ENCODE data around the gene ROCK2. TPM values are rescaled to one million over a fixed set of nuclear protein-coding genes. Genes with fewer than 3 reads are reported as not detected.

ROCK2 gene
- total and polyA plus RNA-seq, 4 donors = 5.3 to 31.0 (median 12.2) TPM

DNA sequence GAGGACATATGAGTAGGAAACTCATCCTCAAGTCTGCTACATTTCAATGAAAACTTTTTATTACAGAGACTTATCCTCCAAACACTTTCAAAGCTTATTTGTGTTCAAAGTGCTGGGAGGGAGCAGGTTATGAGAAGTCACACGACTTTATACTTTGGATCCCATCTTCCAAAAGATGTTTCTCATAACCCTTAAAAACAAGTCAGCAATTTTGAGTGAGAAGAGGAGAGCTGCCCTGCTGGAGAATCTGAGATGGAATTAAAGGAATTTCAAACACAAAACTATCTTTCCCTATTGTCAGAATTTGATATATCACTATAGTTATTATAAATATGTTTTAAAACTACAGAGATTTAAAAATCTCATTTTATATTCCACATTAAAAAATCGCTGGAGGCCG lies 45.8 kb downstream of the ROCK2 start:
- Histone ChIP-seq H3K9me3 (ENCODE audit: control insufficient read depth in 4 of 4, low read length in 3 of 4) (no peaks in the 10 kb centered on the region), H3K27me3 (ENCODE audit: control insufficient read depth in 4 of 4, insufficient read depth in 4 of 4, low read length in 3 of 4) (no peaks in the 10 kb centered on the region), H3K9ac (ENCODE audit: low read depth in 1 of 2, low read length in 2 of 2) (no peak overlapping the region), H3K36me3 (ENCODE audit: control insufficient read depth in 4 of 4, insufficient read depth in 3 of 4, low read depth in 1 of 4, low read length in 3 of 4) (no peaks in the 10 kb centered on the region), H3K4me1 (ENCODE audit: control insufficient read depth in 4 of 4, insufficient read depth in 4 of 4, low read length in 3 of 4) (peaks cover 0 to 4% (median 0%) of the 10 kb centered on the region in 4 donors), H3K4me3 (ENCODE audit: low read depth in 1 of 3, low read length in 3 of 3) (no peak overlapping the region), H3K27ac (ENCODE audit: low read depth in 1 of 2, low read length in 2 of 2) (no peak overlapping the region)
- DNase-seq (ENCODE audit: low spot score) = no peak
- no peak for TF ChIP-seq RXRA (IDR thresholded peaks at IDR 0.05)
- WGBS = 50% methylated on average over 3 of the region's 3 CpGs

DNA sequence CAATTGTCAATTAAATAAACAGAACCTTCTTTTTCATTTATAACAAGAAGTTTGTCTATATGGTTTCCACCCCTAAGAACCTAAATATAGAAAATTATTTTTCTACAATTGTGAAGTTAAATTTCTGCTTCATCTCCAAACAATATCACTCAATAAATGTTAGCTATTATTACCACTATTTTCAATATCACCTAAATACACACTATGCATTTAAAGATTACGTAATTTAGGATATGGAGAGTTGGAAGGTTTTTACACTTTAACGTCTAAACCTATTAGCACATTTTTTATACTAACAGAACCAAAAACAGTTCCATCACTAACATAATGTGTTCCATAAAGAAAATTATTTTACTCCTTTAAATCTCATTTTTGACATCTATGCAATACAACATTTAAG lies 48.0 kb downstream of the ROCK2 start:
- WGBS = 86% methylated on average over 2 of the region's 2 CpGs
- Histone ChIP-seq H3K27ac (ENCODE audit: low read depth in 1 of 2, low read length in 2 of 2) (no peak overlapping the region), H3K36me3 (ENCODE audit: control insufficient read depth in 4 of 4, insufficient read depth in 3 of 4, low read depth in 1 of 4, low read length in 3 of 4) (no peaks in the 10 kb centered on the region), H3K27me3 (ENCODE audit: control insufficient read depth in 4 of 4, insufficient read depth in 4 of 4, low read length in 3 of 4) (no peaks in the 10 kb centered on the region), H3K9me3 (ENCODE audit: control insufficient read depth in 4 of 4, low read length in 3 of 4) (no peaks in the 10 kb centered on the region), H3K4me3 (ENCODE audit: low read depth in 1 of 3, low read length in 3 of 3) (no peak overlapping the region), H3K9ac (ENCODE audit: low read depth in 1 of 2, low read length in 2 of 2) (no peak overlapping the region), H3K4me1 (ENCODE audit: control insufficient read depth in 4 of 4, insufficient read depth in 4 of 4, low read length in 3 of 4) (peaks cover 0 to 4% (median 1%) of the 10 kb centered on the region in 4 donors)
- TF ChIP-seq YY1 (IDR thresholded peaks at IDR 0.05) (no peak), HNF4A (conservative IDR thresholded peaks at IDR 0.05) (no peak), GABPA (IDR thresholded peaks at IDR 0.05 in 1 of 2, conservative IDR thresholded peaks at IDR 0.05 in 1 of 2) (no peak), TAF1 (conservative IDR thresholded peaks at IDR 0.05) (no peak), FOXA2 (IDR thresholded peaks at IDR 0.05) (no peak), NR2F2 (IDR thresholded peaks at IDR 0.05) (no peak)
- TF ChIP-seq, protein P1, sequence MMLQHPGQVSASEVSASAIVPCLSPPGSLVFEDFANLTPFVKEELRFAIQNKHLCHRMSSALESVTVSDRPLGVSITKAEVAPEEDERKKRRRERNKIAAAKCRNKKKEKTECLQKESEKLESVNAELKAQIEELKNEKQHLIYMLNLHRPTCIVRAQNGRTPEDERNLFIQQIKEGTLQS (IDR thresholded peaks at IDR 0.05) = no peak
- DNase-seq (ENCODE audit: low spot score) = no peak

DNA sequence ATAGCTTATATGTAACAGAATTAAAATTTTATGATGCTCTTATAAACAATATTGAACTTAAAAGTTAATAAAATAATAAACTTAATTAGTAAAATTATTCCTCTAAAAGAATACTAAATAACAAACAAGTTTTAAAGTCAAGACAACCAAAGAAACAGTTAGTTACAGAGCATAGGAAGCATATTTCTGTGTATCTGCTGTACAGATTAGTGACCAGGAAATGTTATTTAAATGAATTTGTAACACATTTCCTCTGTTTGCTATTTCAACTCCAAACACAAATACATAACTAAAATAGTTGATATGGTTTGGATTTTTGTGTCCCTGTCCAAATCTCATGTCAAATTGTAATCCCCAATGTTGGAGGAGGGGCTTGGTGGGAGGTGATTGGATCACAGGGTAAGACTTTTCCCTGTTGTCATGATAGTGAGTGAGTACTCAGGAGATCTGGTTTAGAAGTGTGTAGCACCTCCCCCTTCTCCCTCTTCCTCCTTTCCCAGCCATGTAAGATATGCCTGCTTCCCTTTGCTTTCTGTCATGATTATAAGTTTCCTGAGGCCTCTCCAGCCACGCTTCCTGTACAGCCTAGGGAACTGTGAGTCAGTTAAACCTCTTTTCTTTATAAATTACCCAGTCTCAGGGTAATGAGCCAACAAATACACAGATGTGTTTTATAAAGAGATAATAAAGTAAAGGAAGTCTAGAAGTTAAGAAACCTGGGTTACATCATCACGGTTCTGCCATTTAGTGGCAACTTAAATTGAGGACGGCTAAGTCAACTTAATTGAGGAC lies 51.8 kb downstream of the ROCK2 start:
- peaks cover 0 to 2% (median 0%) of the 10 kb centered on the region in 4 donors for H3K4me1 ChIP-seq (ENCODE audit: control insufficient read depth in 4 of 4, insufficient read depth in 4 of 4, low read length in 3 of 4)
- no peak for DNase-seq (ENCODE audit: low spot score)
- no peaks in the 10 kb centered on the region for H3K27me3 ChIP-seq (ENCODE audit: control insufficient read depth in 4 of 4, insufficient read depth in 4 of 4, low read length in 3 of 4)
- 84% methylated on average over 3 of the region's 3 CpGs for WGBS
- no peaks in the 10 kb centered on the region for H3K9me3 ChIP-seq (ENCODE audit: control insufficient read depth in 4 of 4, low read length in 3 of 4)
- no peak for TF ChIP-seq FOXA2 (IDR thresholded peaks at IDR 0.05)
- TF ChIP-seq, protein P2, sequence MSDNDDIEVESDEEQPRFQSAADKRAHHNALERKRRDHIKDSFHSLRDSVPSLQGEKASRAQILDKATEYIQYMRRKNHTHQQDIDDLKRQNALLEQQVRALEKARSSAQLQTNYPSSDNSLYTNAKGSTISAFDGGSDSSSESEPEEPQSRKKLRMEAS (IDR thresholded peaks at IDR 0.05) = no peak
- TF ChIP-seq, protein P1 (IDR thresholded peaks at IDR 0.05) = no peak
- H3K4me3 ChIP-seq (ENCODE audit: low read depth in 1 of 3, low read length in 3 of 3) = no peak overlapping the region
- H3K9ac ChIP-seq (ENCODE audit: low read depth in 1 of 2, low read length in 2 of 2) = no peak overlapping the region
- H3K27ac ChIP-seq (ENCODE audit: low read depth in 1 of 2, low read length in 2 of 2) = peak overlapping the region in 1 of 2 donors; percentile 16
- H3K36me3 ChIP-seq (ENCODE audit: control insufficient read depth in 4 of 4, insufficient read depth in 3 of 4, low read depth in 1 of 4, low read length in 3 of 4) = no peaks in the 10 kb centered on the region

DNA sequence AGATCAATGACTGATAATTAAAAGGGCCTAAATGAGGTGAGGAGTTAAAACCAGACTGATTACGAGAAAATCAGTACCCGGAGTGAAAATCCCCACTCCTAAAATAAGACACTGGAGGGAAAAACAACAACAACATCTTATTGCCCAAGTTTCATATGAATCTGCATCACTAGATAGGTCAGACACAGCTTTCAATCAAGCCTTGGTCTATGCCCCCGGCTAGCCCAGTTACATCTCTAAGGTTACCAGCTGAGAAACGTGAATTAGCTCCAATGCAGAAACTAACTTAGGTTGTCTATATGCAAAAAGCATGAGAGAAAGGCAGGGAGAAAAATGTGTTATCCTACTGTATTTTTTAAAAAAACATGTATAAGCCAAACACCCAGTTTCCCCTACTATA lies 53.7 kb downstream of the ROCK2 start:
- H3K4me3 ChIP-seq (ENCODE audit: low read depth in 1 of 3, low read length in 3 of 3) = no peak overlapping the region
- no peak overlapping the region for H3K9ac ChIP-seq (ENCODE audit: low read depth in 1 of 2, low read length in 2 of 2)
- no peak for DNase-seq (ENCODE audit: low spot score)
- peaks cover 0 to 2% (median 0%) of the 10 kb centered on the region in 4 donors for H3K36me3 ChIP-seq (ENCODE audit: control insufficient read depth in 4 of 4, insufficient read depth in 3 of 4, low read depth in 1 of 4, low read length in 3 of 4)
- peaks cover 0 to 2% (median 0%) of the 10 kb centered on the region in 4 donors for H3K4me1 ChIP-seq (ENCODE audit: control insufficient read depth in 4 of 4, insufficient read depth in 4 of 4, low read length in 3 of 4)
- H3K9me3 ChIP-seq (ENCODE audit: control insufficient read depth in 4 of 4, low read length in 3 of 4) = no peaks in the 10 kb centered on the region
- no peak overlapping the region for H3K27ac ChIP-seq (ENCODE audit: low read depth in 1 of 2, low read length in 2 of 2)
- 93% methylated on average over 4 of the region's 4 CpGs for WGBS
- no peaks in the 10 kb centered on the region for H3K27me3 ChIP-seq (ENCODE audit: control insufficient read depth in 4 of 4, insufficient read depth in 4 of 4, low read length in 3 of 4)
- TF ChIP-seq GABPA (IDR thresholded peaks at IDR 0.05 in 1 of 2, conservative IDR thresholded peaks at IDR 0.05 in 1 of 2) (no peak), NR2F2 (IDR thresholded peaks at IDR 0.05) (no peak), RAD21 (IDR thresholded peaks at IDR 0.05) (no peak), RXRA (IDR thresholded peaks at IDR 0.05) (no peak), YY1 (IDR thresholded peaks at IDR 0.05) (no peak), SP1 (IDR thresholded peaks at IDR 0.05) (no peak), FOXA2 (IDR thresholded peaks at IDR 0.05) (no peak)
- TF ChIP-seq, protein P2 (IDR thresholded peaks at IDR 0.05) = no peak
- TF ChIP-seq, protein P1 (IDR thresholded peaks at IDR 0.05) = no peak
- TF ChIP-seq, protein P3, sequence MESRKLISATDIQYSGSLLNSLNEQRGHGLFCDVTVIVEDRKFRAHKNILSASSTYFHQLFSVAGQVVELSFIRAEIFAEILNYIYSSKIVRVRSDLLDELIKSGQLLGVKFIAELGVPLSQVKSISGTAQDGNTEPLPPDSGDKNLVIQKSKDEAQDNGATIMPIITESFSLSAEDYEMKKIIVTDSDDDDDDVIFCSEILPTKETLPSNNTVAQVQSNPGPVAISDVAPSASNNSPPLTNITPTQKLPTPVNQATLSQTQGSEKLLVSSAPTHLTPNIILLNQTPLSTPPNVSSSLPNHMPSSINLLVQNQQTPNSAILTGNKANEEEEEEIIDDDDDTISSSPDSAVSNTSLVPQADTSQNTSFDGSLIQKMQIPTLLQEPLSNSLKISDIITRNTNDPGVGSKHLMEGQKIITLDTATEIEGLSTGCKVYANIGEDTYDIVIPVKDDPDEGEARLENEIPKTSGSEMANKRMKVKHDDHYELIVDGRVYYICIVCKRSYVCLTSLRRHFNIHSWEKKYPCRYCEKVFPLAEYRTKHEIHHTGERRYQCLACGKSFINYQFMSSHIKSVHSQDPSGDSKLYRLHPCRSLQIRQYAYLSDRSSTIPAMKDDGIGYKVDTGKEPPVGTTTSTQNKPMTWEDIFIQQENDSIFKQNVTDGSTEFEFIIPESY (IDR thresholded peaks at IDR 0.05) = no peak
- TF ChIP-seq, protein P4, sequence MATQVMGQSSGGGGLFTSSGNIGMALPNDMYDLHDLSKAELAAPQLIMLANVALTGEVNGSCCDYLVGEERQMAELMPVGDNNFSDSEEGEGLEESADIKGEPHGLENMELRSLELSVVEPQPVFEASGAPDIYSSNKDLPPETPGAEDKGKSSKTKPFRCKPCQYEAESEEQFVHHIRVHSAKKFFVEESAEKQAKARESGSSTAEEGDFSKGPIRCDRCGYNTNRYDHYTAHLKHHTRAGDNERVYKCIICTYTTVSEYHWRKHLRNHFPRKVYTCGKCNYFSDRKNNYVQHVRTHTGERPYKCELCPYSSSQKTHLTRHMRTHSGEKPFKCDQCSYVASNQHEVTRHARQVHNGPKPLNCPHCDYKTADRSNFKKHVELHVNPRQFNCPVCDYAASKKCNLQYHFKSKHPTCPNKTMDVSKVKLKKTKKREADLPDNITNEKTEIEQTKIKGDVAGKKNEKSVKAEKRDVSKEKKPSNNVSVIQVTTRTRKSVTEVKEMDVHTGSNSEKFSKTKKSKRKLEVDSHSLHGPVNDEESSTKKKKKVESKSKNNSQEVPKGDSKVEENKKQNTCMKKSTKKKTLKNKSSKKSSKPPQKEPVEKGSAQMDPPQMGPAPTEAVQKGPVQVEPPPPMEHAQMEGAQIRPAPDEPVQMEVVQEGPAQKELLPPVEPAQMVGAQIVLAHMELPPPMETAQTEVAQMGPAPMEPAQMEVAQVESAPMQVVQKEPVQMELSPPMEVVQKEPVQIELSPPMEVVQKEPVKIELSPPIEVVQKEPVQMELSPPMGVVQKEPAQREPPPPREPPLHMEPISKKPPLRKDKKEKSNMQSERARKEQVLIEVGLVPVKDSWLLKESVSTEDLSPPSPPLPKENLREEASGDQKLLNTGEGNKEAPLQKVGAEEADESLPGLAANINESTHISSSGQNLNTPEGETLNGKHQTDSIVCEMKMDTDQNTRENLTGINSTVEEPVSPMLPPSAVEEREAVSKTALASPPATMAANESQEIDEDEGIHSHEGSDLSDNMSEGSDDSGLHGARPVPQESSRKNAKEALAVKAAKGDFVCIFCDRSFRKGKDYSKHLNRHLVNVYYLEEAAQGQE (IDR thresholded peaks at IDR 0.05) = no peak
